A549 (cell line): ENCODE data around the gene SNRNP25.

ENCODE experiments used
- CHD2 ChIP-seq: fragments of 150-350 bp; IDR thresholded peaks from 2 replicates; pipeline ENCODE4 v1.6.1; 2014; ENCODE audit warnings: low read length; ENCODE audit not compliant: partially characterized antibody
- JUNB ChIP-seq: fragments of >200 bp; sonication (Bioruptor Twin); formaldehyde crosslinking; IDR thresholded peaks from 2 replicates; pipeline ENCODE4 v1.6.1; 2016
- KDM1A ChIP-seq: fragments of 200-600 bp; sonication (generic); IDR thresholded peaks from 2 replicates; pipeline ENCODE4 v1.6.1; 2016; ENCODE audit warnings: low read depth, mild to moderate bottlenecking
- POLR2A ChIP-seq: IDR thresholded peaks from 2 replicates; pipeline ENCODE4 v1.6.1; 2012; ENCODE audit warnings: mild to moderate bottlenecking, low read length
- TF ChIP-seq, protein P1 (sequence below): IDR thresholded peaks from 2 replicates; pipeline ENCODE4 v1.6.1; 2012
- TF ChIP-seq, protein P2 (sequence below): fragments of 450-650 bp; IDR thresholded peaks from 2 replicates; pipeline ENCODE4 v1.6.1; 2014; ENCODE audit warnings: antibody characterized with exemption
- TF ChIP-seq, protein P3 (sequence below): fragments of >200 bp; sonication (Bioruptor Twin); formaldehyde crosslinking; IDR thresholded peaks from 3 replicates; pipeline ENCODE4 v1.5.1; 2016

DNA sequence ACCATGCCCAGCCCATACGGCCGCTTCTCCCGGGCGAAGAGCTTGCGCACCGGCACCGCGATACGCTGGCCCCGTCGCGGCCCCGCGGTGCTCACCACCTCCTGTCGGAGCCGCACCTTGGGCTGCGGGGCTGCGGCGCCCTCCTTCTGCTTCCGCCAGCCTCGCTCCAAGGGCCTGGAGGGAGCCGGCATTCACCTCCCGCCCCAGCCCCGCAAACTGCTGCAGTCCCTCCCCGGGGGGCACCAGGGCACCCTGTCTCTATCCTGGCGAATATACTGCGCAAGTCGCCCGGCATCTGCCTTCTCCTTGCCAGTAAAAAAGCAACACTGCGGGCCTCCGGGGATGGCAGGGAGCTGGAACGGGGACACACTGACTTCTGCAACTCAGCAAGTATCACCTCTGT is 8.3 kb downstream of the SNRNP25 start:
- TF ChIP-seq, protein P1, sequence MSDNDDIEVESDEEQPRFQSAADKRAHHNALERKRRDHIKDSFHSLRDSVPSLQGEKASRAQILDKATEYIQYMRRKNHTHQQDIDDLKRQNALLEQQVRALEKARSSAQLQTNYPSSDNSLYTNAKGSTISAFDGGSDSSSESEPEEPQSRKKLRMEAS = no peak
- no peak for TF ChIP-seq JUNB
- TF ChIP-seq POLR2A = no peak
- TF ChIP-seq, protein P2, sequence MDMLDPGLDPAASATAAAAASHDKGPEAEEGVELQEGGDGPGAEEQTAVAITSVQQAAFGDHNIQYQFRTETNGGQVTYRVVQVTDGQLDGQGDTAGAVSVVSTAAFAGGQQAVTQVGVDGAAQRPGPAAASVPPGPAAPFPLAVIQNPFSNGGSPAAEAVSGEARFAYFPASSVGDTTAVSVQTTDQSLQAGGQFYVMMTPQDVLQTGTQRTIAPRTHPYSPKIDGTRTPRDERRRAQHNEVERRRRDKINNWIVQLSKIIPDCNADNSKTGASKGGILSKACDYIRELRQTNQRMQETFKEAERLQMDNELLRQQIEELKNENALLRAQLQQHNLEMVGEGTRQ = no peak
- TF ChIP-seq, protein P3, sequence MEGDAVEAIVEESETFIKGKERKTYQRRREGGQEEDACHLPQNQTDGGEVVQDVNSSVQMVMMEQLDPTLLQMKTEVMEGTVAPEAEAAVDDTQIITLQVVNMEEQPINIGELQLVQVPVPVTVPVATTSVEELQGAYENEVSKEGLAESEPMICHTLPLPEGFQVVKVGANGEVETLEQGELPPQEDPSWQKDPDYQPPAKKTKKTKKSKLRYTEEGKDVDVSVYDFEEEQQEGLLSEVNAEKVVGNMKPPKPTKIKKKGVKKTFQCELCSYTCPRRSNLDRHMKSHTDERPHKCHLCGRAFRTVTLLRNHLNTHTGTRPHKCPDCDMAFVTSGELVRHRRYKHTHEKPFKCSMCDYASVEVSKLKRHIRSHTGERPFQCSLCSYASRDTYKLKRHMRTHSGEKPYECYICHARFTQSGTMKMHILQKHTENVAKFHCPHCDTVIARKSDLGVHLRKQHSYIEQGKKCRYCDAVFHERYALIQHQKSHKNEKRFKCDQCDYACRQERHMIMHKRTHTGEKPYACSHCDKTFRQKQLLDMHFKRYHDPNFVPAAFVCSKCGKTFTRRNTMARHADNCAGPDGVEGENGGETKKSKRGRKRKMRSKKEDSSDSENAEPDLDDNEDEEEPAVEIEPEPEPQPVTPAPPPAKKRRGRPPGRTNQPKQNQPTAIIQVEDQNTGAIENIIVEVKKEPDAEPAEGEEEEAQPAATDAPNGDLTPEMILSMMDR = no peak
- TF ChIP-seq CHD2 = no peak
- TF ChIP-seq KDM1A = no peak
